ENCODE data around the gene HLA-G. TPM values are rescaled to one million over a fixed set of nuclear protein-coding genes. Genes with fewer than 3 reads are reported as not detected.

HLA-G gene
- total and polyA plus RNA-seq, 3 donors from 2014 or later, result 1.2 to 7.4 (median 4.4) TPM

DNA sequence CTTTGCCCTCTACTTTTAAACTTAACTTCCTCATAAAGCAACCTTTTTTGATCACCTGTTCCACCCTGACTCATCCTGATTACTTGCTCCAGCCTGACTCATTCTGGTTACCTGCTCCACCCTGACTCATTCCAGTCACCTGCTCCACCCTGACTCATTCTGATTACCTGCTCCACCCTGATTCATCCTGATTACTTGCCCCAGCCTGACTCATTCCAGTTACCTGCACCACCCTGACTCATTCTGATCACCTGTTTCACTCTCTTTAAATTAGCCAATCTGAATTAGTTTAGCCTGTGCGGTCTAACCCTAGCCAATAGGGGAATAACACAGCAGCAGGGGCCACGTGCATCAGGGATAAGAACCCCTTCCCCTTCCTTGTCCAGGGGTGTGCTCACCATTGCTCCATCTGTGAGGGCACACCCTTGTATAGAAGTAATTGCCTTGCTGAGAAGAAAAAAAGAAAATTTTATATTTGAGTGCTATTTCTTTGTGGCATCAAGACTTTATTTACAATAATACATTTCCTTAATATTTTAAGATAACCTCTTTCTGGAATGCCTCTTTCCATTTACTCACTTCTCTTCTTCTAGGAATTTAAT, 17.9 kb downstream of the HLA-G start:
- no peaks in the 10 kb centered on the region for H3K4me1 ChIP-seq
- intact Hi-C loops (cut with DNase I; ENCODE audit: low total_unique reads), result loop anchor here (5.0 kb wide), 1 partner anchor 167 kb away; no protein-coding TSS in a partner anchor
- 56 to 70% methylated on average over 2 of the region's 2 CpGs for WGBS, 2 donors

DNA sequence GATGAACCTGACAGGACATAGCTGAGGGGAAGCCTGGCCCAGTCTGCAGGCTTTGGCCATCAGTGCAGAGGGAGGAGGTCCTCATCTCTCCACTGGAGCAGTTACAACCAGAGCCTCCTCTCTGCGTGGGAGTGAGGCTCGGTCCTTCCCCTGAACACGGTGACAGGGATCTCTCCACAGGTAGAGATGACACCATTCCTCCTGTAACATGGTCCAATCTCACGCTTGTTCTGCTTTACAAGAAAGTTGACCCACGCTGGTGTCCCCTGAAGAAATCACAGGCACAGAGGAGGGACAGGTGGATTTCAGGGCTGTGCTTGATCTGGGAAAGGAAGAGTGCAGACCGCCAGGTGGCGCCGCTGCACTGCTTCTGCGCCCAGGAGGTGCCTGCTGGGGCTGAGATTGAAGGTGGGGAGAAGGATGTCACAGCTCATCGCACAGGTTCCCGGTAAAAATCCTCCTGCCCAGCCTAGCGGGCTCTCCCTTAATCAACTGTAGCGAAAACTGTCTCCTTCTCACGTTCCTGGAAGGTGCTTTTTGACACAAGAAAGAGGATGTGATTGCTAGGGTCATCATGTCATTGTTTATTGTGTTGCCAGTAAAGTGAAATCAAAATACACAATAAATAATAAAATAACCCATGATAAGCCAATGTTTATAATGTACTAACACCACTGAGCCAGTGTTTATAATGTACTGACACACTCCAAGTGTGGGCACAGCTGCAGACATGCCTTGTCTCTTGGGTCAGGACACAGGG, 20.4 kb downstream of the HLA-G start:
- no peaks in the 10 kb centered on the region for H3K4me1 ChIP-seq
- H3K36me3 ChIP-seq (ENCODE audit: low read depth, missing control alignments), result no peaks in the 10 kb centered on the region
- intact Hi-C loops (cut with DNase I; ENCODE audit: low total_unique reads), result loop anchor here (5.0 kb wide), 1 partner anchor 164 kb away; no protein-coding TSS in a partner anchor
- H3K27ac ChIP-seq, result no peak overlapping the region
- no peaks in the 10 kb centered on the region for H3K27me3 ChIP-seq
- TF ChIP-seq POLR2A (IDR thresholded peaks at IDR 0.05), result no peak
- TF ChIP-seq, protein P1, sequence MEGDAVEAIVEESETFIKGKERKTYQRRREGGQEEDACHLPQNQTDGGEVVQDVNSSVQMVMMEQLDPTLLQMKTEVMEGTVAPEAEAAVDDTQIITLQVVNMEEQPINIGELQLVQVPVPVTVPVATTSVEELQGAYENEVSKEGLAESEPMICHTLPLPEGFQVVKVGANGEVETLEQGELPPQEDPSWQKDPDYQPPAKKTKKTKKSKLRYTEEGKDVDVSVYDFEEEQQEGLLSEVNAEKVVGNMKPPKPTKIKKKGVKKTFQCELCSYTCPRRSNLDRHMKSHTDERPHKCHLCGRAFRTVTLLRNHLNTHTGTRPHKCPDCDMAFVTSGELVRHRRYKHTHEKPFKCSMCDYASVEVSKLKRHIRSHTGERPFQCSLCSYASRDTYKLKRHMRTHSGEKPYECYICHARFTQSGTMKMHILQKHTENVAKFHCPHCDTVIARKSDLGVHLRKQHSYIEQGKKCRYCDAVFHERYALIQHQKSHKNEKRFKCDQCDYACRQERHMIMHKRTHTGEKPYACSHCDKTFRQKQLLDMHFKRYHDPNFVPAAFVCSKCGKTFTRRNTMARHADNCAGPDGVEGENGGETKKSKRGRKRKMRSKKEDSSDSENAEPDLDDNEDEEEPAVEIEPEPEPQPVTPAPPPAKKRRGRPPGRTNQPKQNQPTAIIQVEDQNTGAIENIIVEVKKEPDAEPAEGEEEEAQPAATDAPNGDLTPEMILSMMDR (IDR thresholded peaks at IDR 0.05), result peak; percentile 85 to 89 (median 87)
- peak; percentile 83 for DNase-seq
- 0 to 15% methylated on average over 11 to 14 of the region's 14 CpGs for WGBS, 2 donors
- H3K4me3 ChIP-seq, result no peak overlapping the region
- no peaks in the 10 kb centered on the region for H3K9me3 ChIP-seq

More for the DNA sequence above, 17.9 kb downstream of the HLA-G start:
- no peak for DNase-seq
- Histone ChIP-seq H3K27me3 (no peaks in the 10 kb centered on the region), H3K27ac (no peak overlapping the region), H3K4me3 (no peak overlapping the region), H3K9me3 (no peaks in the 10 kb centered on the region), H3K36me3 (ENCODE audit: low read depth, missing control alignments) (no peaks in the 10 kb centered on the region)
- TF ChIP-seq, protein P1 (IDR thresholded peaks at IDR 0.05), result no peak
- no peak for TF ChIP-seq POLR2A (IDR thresholded peaks at IDR 0.05)

DNA sequence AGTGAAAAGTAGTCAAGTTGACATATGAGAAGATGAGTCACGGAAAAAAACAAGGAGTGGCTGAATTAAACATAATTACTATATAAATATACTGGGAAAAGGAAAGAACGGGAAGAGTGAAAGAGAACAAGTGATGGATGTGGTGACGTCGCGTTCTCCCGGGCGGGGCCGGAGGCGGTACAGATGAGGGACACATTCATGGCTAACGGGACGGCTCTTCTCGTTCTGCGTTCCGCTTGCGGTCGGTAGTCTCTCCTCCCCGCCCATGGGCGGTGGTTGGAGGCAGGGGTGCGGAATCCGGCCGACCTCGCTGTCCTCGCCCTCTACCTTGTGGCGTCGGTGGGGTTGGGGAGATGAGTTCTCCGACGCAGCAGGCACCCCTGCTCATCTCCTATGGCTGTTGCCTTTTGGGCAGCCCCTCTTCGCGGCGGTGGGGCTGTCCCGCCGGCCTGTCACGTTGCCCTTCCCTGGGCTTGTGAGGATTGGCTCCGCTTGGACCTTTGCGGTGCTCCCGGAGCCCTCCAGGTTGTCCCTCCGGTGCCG, 22.5 kb downstream of the HLA-G start:
- Histone ChIP-seq H3K27me3 (no peaks in the 10 kb centered on the region), H3K9me3 (no peaks in the 10 kb centered on the region), H3K4me3 (no peak overlapping the region), H3K27ac (no peak overlapping the region), H3K4me1 (no peaks in the 10 kb centered on the region), H3K36me3 (ENCODE audit: low read depth, missing control alignments) (no peaks in the 10 kb centered on the region)
- TF ChIP-seq POLR2A (IDR thresholded peaks at IDR 0.05), result no peak
- TF ChIP-seq, protein P1 (IDR thresholded peaks at IDR 0.05), result no peak
- 11 to 14% methylated on average over 29 to 38 of the region's 38 CpGs for WGBS, 2 donors
- intact Hi-C loops (cut with DNase I; ENCODE audit: low total_unique reads), result no loop called here
- DNase-seq, result peak; percentile 54

DNA sequence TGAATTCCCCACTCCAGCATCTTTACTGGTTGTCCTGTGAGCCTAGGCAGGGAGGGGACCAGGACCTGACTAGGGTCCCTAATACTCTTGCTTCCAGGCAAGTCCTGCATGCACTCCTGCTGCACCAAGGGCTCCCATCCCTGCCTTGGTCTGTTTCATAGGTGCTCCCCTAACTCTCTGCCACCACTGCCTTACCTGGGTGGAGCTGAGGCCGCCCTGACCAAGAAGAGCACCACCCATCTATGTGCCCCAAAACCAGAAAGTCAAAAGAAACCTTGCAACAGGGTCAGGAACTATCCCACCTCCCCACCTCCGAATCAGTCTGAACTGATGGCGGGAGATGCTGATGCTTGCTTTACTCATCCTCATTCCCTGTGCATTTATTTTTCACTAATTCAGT, 23.6 kb downstream of the HLA-G start:
- Histone ChIP-seq H3K27me3 (no peaks in the 10 kb centered on the region), H3K4me3 (no peak overlapping the region), H3K9me3 (no peaks in the 10 kb centered on the region), H3K36me3 (ENCODE audit: low read depth, missing control alignments) (no peaks in the 10 kb centered on the region), H3K27ac (no peak overlapping the region), H3K4me1 (no peaks in the 10 kb centered on the region)
- intact Hi-C loops (cut with DNase I; ENCODE audit: low total_unique reads), result no loop called here
- DNase-seq, result no peak
- TF ChIP-seq, protein P1 (IDR thresholded peaks at IDR 0.05), result no peak
- TF ChIP-seq POLR2A (IDR thresholded peaks at IDR 0.05), result no peak
- 94 to 97% methylated on average over 3 of the region's 3 CpGs for WGBS, 2 donors

All from testis (tissue), 3 donors.